Spleen (tissue), 11 donors: ENCODE data around the gene PRUNE1. TPM values are rescaled to one million over a fixed set of nuclear protein-coding genes. Genes with fewer than 3 reads are reported as not detected.

Experiments
- DNase-seq: peaks from one replicate; pipeline ENCODE4 v3.0.0-alpha.2; 2020
- H3K27ac ChIP-seq, 8 donors: fragments of 200-600 bp; sonication (generic) in 7 of 8; 1 replicate in 4 of 8; 2 replicates in 4 of 8; pipeline versions ENCODE4 v1.5.0 to v1.8.0; 2016 to 2021; ENCODE audit warnings: inconsistent platforms in 4 of 8, mild to moderate bottlenecking in 4 of 8, moderate library complexity in 1 of 8
- H3K27me3 ChIP-seq, 7 donors: fragments of 200-600 bp; sonication (generic) in 6 of 7; replicated peaks in 1 of 7; 1 replicate in 4 of 7; 2 replicates in 3 of 7; pipeline versions ENCODE4 v1.5.0 to v1.8.0; 2016 to 2021; ENCODE audit warnings: inconsistent platforms in 3 of 7, mild to moderate bottlenecking in 1 of 7
- H3K36me3 ChIP-seq, 6 donors: fragments of 200-600 bp; sonication (generic) in 5 of 6; 1 replicate in 4 of 6; 2 replicates in 2 of 6; pipeline versions ENCODE4 v1.5.0 to v1.8.0; 2016 to 2021; ENCODE audit warnings: inconsistent platforms in 2 of 6
- H3K4me1 ChIP-seq, 6 donors: fragments of 200-600 bp; sonication (generic) in 5 of 6; 1 replicate in 3 of 6; 2 replicates in 3 of 6; pipeline versions ENCODE4 v1.5.0 to v1.8.0; 2016 to 2021; ENCODE audit warnings: inconsistent platforms in 3 of 6
- H3K4me3 ChIP-seq, 8 donors: fragments of 200-600 bp; sonication (generic) in 7 of 8; 1 replicate in 4 of 8; 2 replicates in 4 of 8; pipeline versions ENCODE4 v1.5.0 to v1.8.0; 2016 to 2021; ENCODE audit warnings: inconsistent platforms in 4 of 8, mild to moderate bottlenecking in 4 of 8, moderate library complexity in 2 of 8
- H3K9me3 ChIP-seq, 8 donors: fragments of 200-600 bp; sonication (generic) in 7 of 8; 1 replicate in 4 of 8; 2 replicates in 4 of 8; pipeline versions ENCODE4 v1.5.0 to v1.8.0; 2016 to 2021; ENCODE audit warnings: inconsistent platforms in 4 of 8
- CTCF ChIP-seq, 11 experiments: fragments of 200-600 bp in 7 of 11; fragments of 450-650 bp in 4 of 11; sonication (generic) in 4 of 11; IDR thresholded peaks in 8 of 11; conservative IDR thresholded peaks in 3 of 11; 1 replicate in 7 of 11; 2 replicates in 4 of 11; pipeline versions ENCODE4 v1.4.0 to v1.8.0; 2016 to 2021; ENCODE audit warnings: antibody characterized with exemption in 11 of 11, inconsistent platforms in 4 of 11, mild to moderate bottlenecking in 1 of 11
- POLR2A ChIP-seq, 3 donors: fragments of 450-650 bp; IDR thresholded peaks; one replicate each; pipeline ENCODE4 v1.5.1; 2017; ENCODE audit warnings: antibody characterized with exemption in 3 of 3, mild to moderate bottlenecking in 1 of 3
- POLR2AphosphoS5 ChIP-seq, 3 donors: sonication (generic); formaldehyde crosslinking; IDR thresholded peaks; one replicate each; pipeline ENCODE4 v1.5.1; 2017; ENCODE audit warnings: antibody characterized with exemption in 3 of 3
- WGBS, 5 donors: extraction: QIAGEN DNeasy Blood & Tissue Kit in 3 of 5; methylation state at CpG; one replicate each; pipeline versions ENCODE4 v1.1.5 to v1.1.7; 2013 to 2018; 5-methylcytosine and 5-hydroxymethylcytosine counted together
- intact Hi-C: fragments of 100-400 bp; cut with DNase I; formaldehyde crosslinking; loops from one replicate; pipeline ENCODE4 v1.15.0; 2023; ENCODE audit warnings: low total_unique reads
- polyA plus RNA-seq, 3 donors: library from polyadenylated mRNA; stranded (reverse); fragments of 200-250 nt; gene quantifications; one replicate each; pipeline ENCODE4 v1.2.1, GENCODE V29; 2013
- total RNA-seq, 7 donors: library from RNA; depleted of rRNA in 3 of 7; stranded (reverse); fragments of >200 nt in 3 of 7; fragmentation: NEBNext Ultra II Directional in 4 of 7; extraction: Animal tissue kit (Norgen Biotek cat#: 25700) in 4 of 7; gene quantifications; one replicate each; pipeline versions ENCODE4 v1.1.0 to v1.2.1, GENCODE V29; 2016 to 2021
- donor health status: healthy with polysubstance abuse.
- donor health status: DM: no; HTN: no; CAD: no; lungs with moderate emphysema.
- donor health status: DM: no; HTN: no; CAD: no.
- donor health status: Bipolar disorder and iron deficiency.
- donor health status: healthy.
- donor health status: DM: no; HTN: no; CAD: no.
- donor health status: DM: yes; HTN: yes; CAD: no.

Gene PRUNE1
- total and polyA plus RNA-seq, 10 donors, result 9.2 to 22.6 (median 17.0) TPM

GRCh38 chr1:151067185-151067584 lies 58.9 kb downstream of the PRUNE1 start:
- H3K27ac ChIP-seq, result no peak overlapping the region
- peaks cover 5 to 24% (median 19%) of the 10 kb centered on the region in 6 donors for H3K4me1 ChIP-seq
- intact Hi-C loops, result no loop called here
- WGBS, 5 donors, result 86 to 92% (median 89%) methylated on average over 4 of the region's 4 CpGs
- no peaks in the 10 kb centered on the region for H3K27me3 ChIP-seq
- H3K4me3 ChIP-seq, result no peak overlapping the region
- DNase-seq, result no peak
- H3K36me3 ChIP-seq, result no peaks in the 10 kb centered on the region
- TF ChIP-seq CTCF (IDR thresholded peaks at IDR 0.05 in 8 of 11, conservative IDR thresholded peaks at IDR 0.05 in 3 of 11) (no peak), POLR2AphosphoS5 (IDR thresholded peaks at IDR 0.05) (no peak), POLR2A (IDR thresholded peaks at IDR 0.05) (no peak)
- no peaks in the 10 kb centered on the region for H3K9me3 ChIP-seq

DNA sequence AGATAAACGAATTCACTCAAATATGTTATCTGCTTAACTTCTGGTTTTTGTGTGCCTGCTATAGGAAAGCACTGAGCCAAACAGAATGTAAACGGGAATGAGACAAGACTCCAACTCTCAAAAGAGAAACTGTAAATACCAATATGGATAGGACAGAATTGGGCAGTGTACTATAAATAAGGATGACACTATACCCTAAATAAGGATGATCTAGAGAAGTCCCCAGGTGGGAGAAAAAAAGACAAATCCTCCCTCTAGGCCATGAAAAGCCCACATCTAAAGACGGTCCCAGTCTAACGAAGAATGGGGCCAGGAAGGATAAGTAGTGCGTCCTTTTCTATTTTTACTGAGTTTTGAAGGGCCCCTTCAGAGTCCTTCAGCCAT lies 60.8 kb downstream of the PRUNE1 start:
- Histone ChIP-seq H3K4me3 (peak overlapping the region in 1 of 8 donors; percentile 72), H3K27me3 (no peaks in the 10 kb centered on the region), H3K36me3 (peaks cover 0 to 12% (median 0%) of the 10 kb centered on the region in 6 donors), H3K9me3 (no peaks in the 10 kb centered on the region), H3K4me1 (peaks cover 5 to 34% (median 21%) of the 10 kb centered on the region in 6 donors), H3K27ac (peak overlapping the region in 3 of 8 donors; percentile 96 to 98 (median 96))
- WGBS, 5 donors, result 81 to 87% (median 84%) methylated on average over 5 of the region's 5 CpGs
- TF ChIP-seq POLR2A (IDR thresholded peaks at IDR 0.05) (no peak), POLR2AphosphoS5 (IDR thresholded peaks at IDR 0.05) (no peak), CTCF (IDR thresholded peaks at IDR 0.05 in 8 of 11, conservative IDR thresholded peaks at IDR 0.05 in 3 of 11) (no peak)
- no peak for DNase-seq
- intact Hi-C loops, result no loop called here

GRCh38 chr1:151070474-151071276 lies 62.4 kb downstream of the PRUNE1 start, which contains the start of gene GABPB2:
Gene GABPB2, plus strand, starts transcription at chr1:151070761. Its CDS starts 17,429 bp downstream, at chr1:151088190.
- Histone ChIP-seq H3K36me3 (peaks cover 0 to 24% (median 0%) of the 10 kb centered on the region in 6 donors), H3K4me3 (peak within 1 kb of the TSS; percentile 68 to 95 (median 81)), H3K27ac (peak within 1 kb of the TSS; percentile 96 to 99 (median 98)), H3K4me1 (peaks cover 5 to 34% (median 21%) of the 10 kb centered on the region in 6 donors), H3K9me3 (no peaks in the 10 kb centered on the region), H3K27me3 (no peaks in the 10 kb centered on the region)
- TF ChIP-seq CTCF (IDR thresholded peaks at IDR 0.05 in 8 of 11, conservative IDR thresholded peaks at IDR 0.05 in 3 of 11) (peak; percentile 81 to 97 (median 94)), POLR2AphosphoS5 (IDR thresholded peaks at IDR 0.05) (peak; percentile 93 to 97 (median 93)), POLR2A (IDR thresholded peaks at IDR 0.05) (peak in 2 of 3 donors; percentile 58)
- peak; percentile 97 for DNase-seq
- intact Hi-C loops, result no loop called here
- WGBS, 5 donors, result 0 to 1% (median 1%) methylated on average over 49 to 50 of the region's 50 CpGs

DNA sequence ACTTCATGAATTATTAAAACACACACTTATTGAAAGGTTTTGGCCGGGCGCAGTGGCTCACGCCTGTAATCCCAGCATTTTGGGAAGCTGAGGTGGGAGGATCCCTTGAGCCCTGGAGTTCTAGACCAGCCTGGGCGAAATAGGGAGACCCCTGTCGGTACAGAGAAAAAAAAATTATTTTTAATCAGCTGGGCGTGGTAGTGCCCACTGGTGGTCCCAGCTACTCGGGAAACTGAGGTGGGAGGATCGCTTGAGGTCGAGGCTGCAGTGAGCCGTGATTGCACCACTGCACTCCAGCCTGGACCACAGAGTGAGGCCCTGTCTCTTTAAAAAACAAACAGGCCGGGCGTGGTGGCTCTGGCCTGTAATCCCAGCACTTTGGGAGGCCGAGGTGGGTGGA lies 64.0 kb downstream of the PRUNE1 start:
- no peak for DNase-seq
- WGBS, 5 donors, result 76 to 88% (median 83%) methylated on average over 13 of the region's 13 CpGs
- Histone ChIP-seq H3K4me3 (no peak overlapping the region), H3K36me3 (peaks cover 0 to 24% (median 0%) of the 10 kb centered on the region in 6 donors), H3K27me3 (no peaks in the 10 kb centered on the region), H3K9me3 (no peaks in the 10 kb centered on the region), H3K27ac (peak overlapping the region in 4 of 8 donors; percentile 96 to 99 (median 97)), H3K4me1 (peaks cover 5 to 34% (median 21%) of the 10 kb centered on the region in 6 donors)
- TF ChIP-seq POLR2AphosphoS5 (IDR thresholded peaks at IDR 0.05) (no peak), CTCF (IDR thresholded peaks at IDR 0.05 in 8 of 11, conservative IDR thresholded peaks at IDR 0.05 in 3 of 11) (no peak), POLR2A (IDR thresholded peaks at IDR 0.05) (no peak)
- intact Hi-C loops, result no loop called here
